OCI-LY1 (cell line): ENCODE results near the gene TMPRSS3.

ENCODE experiments used
- H2AFZ ChIP-seq: fragments of 200-600 bp; sonication (generic), shearing (Covaris generic); 2 replicates; pipeline ENCODE4 v1.6.0; 2014; ENCODE audit warnings: antibody characterized with exemption, mild to moderate bottlenecking, low read length
- H3F3A ChIP-seq: fragments of 200-600 bp; sonication (generic), shearing (Covaris generic); 2 replicates; pipeline ENCODE4 v1.6.0; 2014; ENCODE audit warnings: mild to moderate bottlenecking, antibody characterized with exemption, low read length, moderate library complexity; ENCODE audit not compliant: insufficient read depth
- H3K27ac ChIP-seq: fragments of 200-600 bp; sonication (generic); 2 replicates; pipeline ENCODE4 v1.5.1; 2014; ENCODE audit warnings: low read length, mixed run types, mild to moderate bottlenecking, low read depth; ENCODE audit not compliant: poor library complexity, severe bottlenecking
- H3K27me3 ChIP-seq: fragments of 200-600 bp; sonication (generic); 2 replicates; pipeline ENCODE4 v1.6.0; 2014; ENCODE audit warnings: antibody characterized with exemption, mild to moderate bottlenecking, low read length, moderate library complexity; ENCODE audit not compliant: insufficient read depth
- H3K36me3 ChIP-seq: fragments of 200-600 bp; sonication (generic); 2 replicates; pipeline ENCODE4 v1.6.1; 2014; ENCODE audit warnings: mild to moderate bottlenecking, antibody characterized with exemption, low read length, moderate library complexity, mixed read lengths; ENCODE audit not compliant: insufficient read depth
- H3K4me1 ChIP-seq: fragments of 200-600 bp; sonication (generic); 2 replicates; pipeline ENCODE4 v1.5.1; 2014; ENCODE audit warnings: mild to moderate bottlenecking, low read length, moderate library complexity; ENCODE audit not compliant: insufficient read depth, severe bottlenecking
- H3K4me2 ChIP-seq: fragments of 200-600 bp; sonication (generic), shearing (Covaris generic); 2 replicates; pipeline ENCODE4 v1.6.1; 2014; ENCODE audit warnings: low read length
- H3K4me3 ChIP-seq: fragments of 200-600 bp; sonication (generic); 2 replicates; pipeline ENCODE4 v1.5.1; 2014; ENCODE audit warnings: low read length, low read depth, mild to moderate bottlenecking, mixed read lengths; ENCODE audit not compliant: poor library complexity, severe bottlenecking
- H3K79me2 ChIP-seq: fragments of 200-600 bp; shearing (Covaris generic); 2 replicates; pipeline ENCODE4 v1.6.1; 2016; ENCODE audit warnings: mixed run types, low read length, mixed read lengths; ENCODE audit not compliant: insufficient read depth
- H3K9ac ChIP-seq: fragments of 200-600 bp; sonication (generic), shearing (Covaris generic); 2 replicates; pipeline ENCODE4 v1.6.1; 2014; ENCODE audit warnings: mild to moderate bottlenecking, low read length, mixed read lengths
- H3K9me2 ChIP-seq: fragments of 200-600 bp; sonication (generic), shearing (Covaris generic); 2 replicates; pipeline ENCODE4 v1.6.1; 2014; ENCODE audit warnings: low read depth, mild to moderate bottlenecking, low read length, mixed read lengths
- H3K9me3 ChIP-seq: fragments of 200-600 bp; shearing (Covaris generic); 2 replicates; pipeline ENCODE4 v1.6.1; 2014; ENCODE audit warnings: low read length, mixed read lengths
- H4K20me1 ChIP-seq: fragments of 200-600 bp; sonication (generic), shearing (Covaris generic); 2 replicates; pipeline ENCODE4 v1.6.0; 2016; ENCODE audit warnings: mild to moderate bottlenecking, low read length; ENCODE audit not compliant: insufficient read depth
- CTCF ChIP-seq: fragments of 200-600 bp; sonication (generic), shearing (Covaris generic); IDR thresholded peaks from 2 replicates; pipeline ENCODE4 v1.5.1; 2017; ENCODE audit warnings: mild to moderate bottlenecking, antibody characterized with exemption, low read length, moderate library complexity, mixed read lengths
- EZH2 ChIP-seq: fragments of 200-600 bp; sonication (generic), shearing (Covaris generic); IDR thresholded peaks from 2 replicates; pipeline ENCODE4 v1.8.0; 2017; ENCODE audit warnings: borderline replicate concordance, mixed run types, mild to moderate bottlenecking, antibody characterized with exemption, low read length, moderate library complexity, mixed read lengths

The TMPRSS3 gene

GRCh38 chr21:42377211-42377950 is 18.5 kb downstream of the TMPRSS3 start:
- Histone ChIP-seq H3K4me3 (no peak overlapping the region), H3K27me3 (peaks cover 20% of the 10 kb centered on the region; the same call in 1 of the 2 replicates), H3K4me2 (no peak overlapping the region), H3K4me1 (peaks cover 9% of the 10 kb centered on the region), H3K36me3 (no peaks in the 10 kb centered on the region; the same call in 1 of the 2 replicates), H3F3A (no peaks in the 10 kb centered on the region), H2AFZ (no peak overlapping the region), H3K9ac (no peak overlapping the region), H3K9me2 (no peaks in the 10 kb centered on the region), H3K79me2 (no peaks in the 10 kb centered on the region), H3K9me3 (peaks cover 9% of the 10 kb centered on the region; the same call in 1 of the 2 replicates), H3K27ac (no peak overlapping the region), H4K20me1 (no peaks in the 10 kb centered on the region)
- TF ChIP-seq EZH2: no peak
- TF ChIP-seq CTCF: no peak

GRCh38 chr21:42376338-42376982 is 19.4 kb downstream of the TMPRSS3 start:
- Histone ChIP-seq H3K4me1 (peaks cover 9% of the 10 kb centered on the region), H3F3A (no peaks in the 10 kb centered on the region), H3K27me3 (peaks cover 16% of the 10 kb centered on the region; the same call in 1 of the 2 replicates), H3K27ac (no peak overlapping the region), H3K9me2 (no peaks in the 10 kb centered on the region), H4K20me1 (no peaks in the 10 kb centered on the region), H3K36me3 (no peaks in the 10 kb centered on the region), H3K4me3 (no peak overlapping the region), H3K4me2 (no peak overlapping the region), H2AFZ (no peak overlapping the region), H3K79me2 (no peaks in the 10 kb centered on the region), H3K9me3 (no peaks in the 10 kb centered on the region), H3K9ac (no peak overlapping the region)
- no peak for TF ChIP-seq EZH2
- peak; percentile 63 for TF ChIP-seq CTCF

- no peaks in the 10 kb centered on the region for H3K9me2 ChIP-seq
- no peak overlapping the region for H3K4me2 ChIP-seq
- TF ChIP-seq EZH2 (no peak), CTCF (no peak)
- H3K36me3 ChIP-seq: no peaks in the 10 kb centered on the region
- no peak overlapping the region for H3K27ac ChIP-seq
- H3K9ac ChIP-seq: no peak overlapping the region
- H3K27me3 ChIP-seq: peaks cover 14% of the 10 kb centered on the region; the same call in 1 of the 2 replicates
- no peak overlapping the region for H3K4me3 ChIP-seq
- H4K20me1 ChIP-seq: no peaks in the 10 kb centered on the region
- H3K9me3 ChIP-seq: no peaks in the 10 kb centered on the region
- H3F3A ChIP-seq: no peaks in the 10 kb centered on the region
- H3K4me1 ChIP-seq: peaks cover 9% of the 10 kb centered on the region
- no peak overlapping the region for H2AFZ ChIP-seq
- no peaks in the 10 kb centered on the region for H3K79me2 ChIP-seq
Measured at GRCh38 chr21:42375966-42376337, 19.9 kb downstream of the TMPRSS3 start.
